Measurements from ENCODE around the gene MTHFD2.
"Not testable (repeated sequence)": the region's sequence is repeated elsewhere in the genome, so short reads cannot be mapped to it uniquely, and the experiment has no call there.

Gene MTHFD2

DNA sequence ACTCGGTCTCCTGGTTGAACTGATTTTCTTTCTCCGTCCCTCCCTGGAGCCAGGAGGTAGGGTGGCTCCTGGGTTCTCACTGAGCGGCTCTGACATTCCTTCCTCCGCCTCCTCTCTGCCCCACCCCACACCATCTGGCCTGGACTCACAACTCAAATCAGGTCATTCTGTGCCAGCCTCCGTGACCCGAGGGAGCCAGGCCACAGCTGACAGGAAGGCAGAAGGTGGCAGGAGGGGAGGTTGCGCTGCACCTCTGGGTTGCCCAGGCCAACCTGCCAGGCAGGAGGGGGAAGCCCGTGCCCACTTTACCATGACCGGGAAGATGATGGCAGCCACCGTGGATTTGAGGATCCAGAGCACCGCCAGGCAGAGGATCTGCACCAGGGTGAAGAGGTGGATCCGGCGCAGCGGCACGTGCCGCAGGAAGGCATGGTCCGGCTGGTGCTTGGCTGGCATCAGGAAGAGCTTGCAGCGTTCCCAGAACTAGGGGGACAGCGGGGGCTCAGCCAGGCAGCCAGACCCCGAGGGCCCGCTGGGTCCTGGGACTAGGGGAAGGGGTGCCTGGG is 28.3 kb downstream of the MTHFD2 start:
- TF ChIP-seq, protein P1, sequence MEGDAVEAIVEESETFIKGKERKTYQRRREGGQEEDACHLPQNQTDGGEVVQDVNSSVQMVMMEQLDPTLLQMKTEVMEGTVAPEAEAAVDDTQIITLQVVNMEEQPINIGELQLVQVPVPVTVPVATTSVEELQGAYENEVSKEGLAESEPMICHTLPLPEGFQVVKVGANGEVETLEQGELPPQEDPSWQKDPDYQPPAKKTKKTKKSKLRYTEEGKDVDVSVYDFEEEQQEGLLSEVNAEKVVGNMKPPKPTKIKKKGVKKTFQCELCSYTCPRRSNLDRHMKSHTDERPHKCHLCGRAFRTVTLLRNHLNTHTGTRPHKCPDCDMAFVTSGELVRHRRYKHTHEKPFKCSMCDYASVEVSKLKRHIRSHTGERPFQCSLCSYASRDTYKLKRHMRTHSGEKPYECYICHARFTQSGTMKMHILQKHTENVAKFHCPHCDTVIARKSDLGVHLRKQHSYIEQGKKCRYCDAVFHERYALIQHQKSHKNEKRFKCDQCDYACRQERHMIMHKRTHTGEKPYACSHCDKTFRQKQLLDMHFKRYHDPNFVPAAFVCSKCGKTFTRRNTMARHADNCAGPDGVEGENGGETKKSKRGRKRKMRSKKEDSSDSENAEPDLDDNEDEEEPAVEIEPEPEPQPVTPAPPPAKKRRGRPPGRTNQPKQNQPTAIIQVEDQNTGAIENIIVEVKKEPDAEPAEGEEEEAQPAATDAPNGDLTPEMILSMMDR (IDR thresholded peaks at IDR 0.05; ENCODE audit: insufficient read depth, low read length, missing control alignments), result no peak
- ChIA-PET POLR2A (interaction anchor here (0.7 kb wide), 1 partner anchor 21 kb away, joined by 3 read pairs; no protein-coding TSS in a partner anchor), CTCF (interaction anchor here (0.7 to 2.4 kb wide), 3 partner anchors 8 to 108 kb away, joined by 3 to 7 read pairs (median 6); no protein-coding TSS in a partner anchor)
- H3K4me3 ChIP-seq (ENCODE audit: low read depth, low read length), result no peak overlapping the region
- DNase-seq (ENCODE audit: low read depth, low spot score), result no peak

DNA sequence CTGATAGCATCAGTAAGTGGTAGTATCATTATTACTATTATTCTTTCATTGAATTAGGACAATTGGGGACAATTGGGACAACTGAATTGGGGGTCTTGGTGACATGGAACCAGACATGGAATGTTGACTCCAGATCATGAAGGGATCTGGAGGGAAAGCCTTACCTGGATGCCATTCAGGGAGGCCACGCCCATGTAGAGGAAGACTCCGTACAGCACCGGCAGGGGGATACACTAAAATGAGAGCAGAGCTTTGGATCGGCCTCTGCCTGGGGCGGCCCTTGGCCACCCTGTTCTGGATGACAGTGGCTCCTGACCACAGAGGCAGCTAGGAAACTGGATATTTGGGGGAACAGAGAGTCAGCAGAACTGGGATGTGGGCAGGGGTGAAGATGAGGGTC is 29.2 kb downstream of the MTHFD2 start:
- H3K4me3 ChIP-seq (ENCODE audit: low read depth, low read length), result no peak overlapping the region
- TF ChIP-seq, protein P1 (IDR thresholded peaks at IDR 0.05; ENCODE audit: insufficient read depth, low read length, missing control alignments), result no peak
- POLR2A ChIA-PET, result interaction anchor here (0.7 kb wide), 1 partner anchor 24 kb away, joined by 3 read pairs; no protein-coding TSS in a partner anchor
- CTCF ChIA-PET, result interaction anchor here (1.6 to 2.4 kb wide), 2 partner anchors 22 to 107 kb away, joined by 6 to 7 read pairs; no protein-coding TSS in a partner anchor
- DNase-seq (ENCODE audit: low read depth, low spot score), result no peak

DNA sequence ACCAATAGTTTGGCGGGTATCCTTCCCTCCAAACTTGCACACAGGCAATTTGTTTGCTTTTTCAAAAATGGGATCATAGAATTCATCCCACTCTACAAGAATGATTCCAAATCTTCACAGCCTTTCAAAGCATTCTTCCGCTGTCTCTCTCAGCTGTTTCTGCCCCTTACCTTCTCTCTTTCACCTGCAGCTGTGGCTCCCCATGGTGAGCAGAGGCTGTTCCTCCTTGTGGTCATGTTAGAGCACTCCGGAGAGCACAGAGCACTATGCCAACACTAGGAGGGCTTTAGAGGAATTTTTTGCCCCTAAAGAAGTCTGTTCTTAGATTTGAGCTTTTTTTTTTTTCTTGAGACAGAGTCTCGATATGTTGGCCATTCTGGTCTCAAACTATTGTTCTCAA is 30.4 kb downstream of the MTHFD2 start:
- CTCF ChIA-PET, result interaction anchor here (0.7 to 2.4 kb wide), 2 partner anchors 106 to 276 kb away, joined by 3 to 6 read pairs; no protein-coding TSS in a partner anchor
- POLR2A ChIA-PET, result no interaction called here
- no peak for DNase-seq (ENCODE audit: low read depth, low spot score)
- TF ChIP-seq, protein P1 (IDR thresholded peaks at IDR 0.05; ENCODE audit: insufficient read depth, low read length, missing control alignments), result no peak
- no peak overlapping the region for H3K4me3 ChIP-seq (ENCODE audit: low read depth, low read length)

DNA sequence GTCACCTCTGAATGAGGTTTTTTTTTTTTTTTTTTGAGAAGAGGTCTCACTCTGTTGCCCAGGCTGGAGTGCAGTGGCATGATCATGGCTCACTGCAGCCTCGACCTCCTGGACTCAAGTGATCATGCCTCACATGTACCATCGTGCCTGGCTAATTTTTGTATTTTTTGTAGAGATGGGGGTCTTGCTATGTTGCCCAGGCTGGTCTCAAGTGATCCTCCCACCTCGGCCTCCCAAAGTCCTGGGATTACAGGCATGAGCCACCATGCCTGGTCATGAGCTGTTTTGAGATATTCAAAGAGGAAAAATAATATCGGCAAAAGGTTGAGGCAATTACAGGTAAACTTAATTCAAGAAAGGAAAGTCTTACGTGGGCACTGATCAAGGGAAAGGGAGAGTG is 31.4 kb downstream of the MTHFD2 start:
- DNase-seq (ENCODE audit: low read depth, low spot score); H3K4me3 ChIP-seq (ENCODE audit: low read depth, low read length); CTCF ChIA-PET; POLR2A ChIA-PET: not testable (repeated sequence)

DNA sequence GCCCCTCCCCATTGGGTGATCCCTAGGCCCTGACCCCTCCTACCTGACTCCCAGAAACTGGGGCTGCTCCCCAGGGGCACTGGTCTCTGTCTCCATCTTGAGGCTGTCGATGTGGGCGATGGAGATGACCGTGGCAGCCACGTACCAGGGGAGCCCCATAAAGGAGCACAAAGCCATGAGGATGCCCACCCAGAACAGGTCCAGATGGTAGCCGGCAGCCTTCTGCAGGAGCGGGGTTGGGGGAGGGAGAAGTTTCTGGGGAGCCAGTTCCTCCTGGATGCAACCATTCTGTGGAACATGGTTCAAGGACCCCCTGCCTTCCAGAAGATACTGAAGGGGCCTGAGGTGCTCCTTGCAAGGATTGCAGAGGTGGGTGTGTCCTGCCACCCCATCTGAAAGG is 34.0 kb downstream of the MTHFD2 start:
- DNase-seq (ENCODE audit: low read depth, low spot score), result no peak
- CTCF ChIA-PET, result no interaction called here
- POLR2A ChIA-PET, result no interaction called here
- no peak overlapping the region for H3K4me3 ChIP-seq (ENCODE audit: low read depth, low read length)
- TF ChIP-seq, protein P1 (IDR thresholded peaks at IDR 0.05; ENCODE audit: insufficient read depth, low read length, missing control alignments), result no peak

DNA sequence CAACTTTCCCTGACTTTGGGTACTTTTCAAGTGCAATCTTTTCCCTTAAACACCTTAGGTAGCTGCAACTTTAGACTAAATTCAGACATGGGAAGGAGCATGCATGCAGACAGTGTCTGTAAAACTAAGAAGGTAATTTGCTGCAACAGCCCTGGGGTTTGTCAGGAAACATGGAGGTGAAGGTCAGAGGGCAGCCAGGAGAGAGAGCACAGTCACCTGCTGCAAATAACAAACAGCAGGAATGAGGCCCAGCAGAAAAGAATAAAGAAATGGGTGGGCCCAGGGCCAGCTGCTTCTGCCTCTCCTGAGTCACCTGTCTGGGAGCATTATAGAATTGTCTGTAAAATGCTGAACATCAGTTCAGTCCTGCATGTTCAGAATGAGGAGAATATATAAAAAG is 35.2 kb downstream of the MTHFD2 start:
- ChIA-PET POLR2A (no interaction called here), CTCF (interaction anchor here (2.8 kb wide), 1 partner anchor 16 kb away, joined by 12 read pairs; no protein-coding TSS in a partner anchor)
- TF ChIP-seq, protein P1 (IDR thresholded peaks at IDR 0.05; ENCODE audit: insufficient read depth, low read length, missing control alignments), result no peak
- no peak overlapping the region for H3K4me3 ChIP-seq (ENCODE audit: low read depth, low read length)
- DNase-seq (ENCODE audit: low read depth, low spot score), result no peak

- no peak overlapping the region for H3K4me3 ChIP-seq (ENCODE audit: low read depth, low read length)
- TF ChIP-seq, protein P1 (IDR thresholded peaks at IDR 0.05; ENCODE audit: insufficient read depth, low read length, missing control alignments), result no peak
- ChIA-PET POLR2A (no interaction called here), CTCF (interaction anchor here (1.1 to 2.8 kb wide), 2 partner anchors 9 to 15 kb away, joined by 3 to 12 read pairs; no protein-coding TSS in a partner anchor)
- no peak for DNase-seq (ENCODE audit: low read depth, low spot score)
These were observed 36.6 kb downstream of the MTHFD2 start for GRCh38 chr2:74235041-74235440.

Measured in AG04449 (cell line).